Spleen (tissue), 7 donors: ENCODE measurements around the gene ABHD12.

Experiments
- POLR2A ChIP-seq, 3 donors: fragments of 450-650 bp; IDR thresholded peaks; one replicate each; pipeline ENCODE4 v1.5.1; 2017; ENCODE audit warnings: antibody characterized with exemption in 3 of 3, mild to moderate bottlenecking in 1 of 3
- POLR2AphosphoS5 ChIP-seq, 3 donors: sonication (generic); formaldehyde crosslinking; IDR thresholded peaks; one replicate each; pipeline ENCODE4 v1.5.1; 2017; ENCODE audit warnings: antibody characterized with exemption in 3 of 3
- TF ChIP-seq, protein P1 (sequence below), 11 experiments: fragments of 200-600 bp in 7 of 11; fragments of 450-650 bp in 4 of 11; sonication (generic) in 4 of 11; IDR thresholded peaks in 8 of 11; conservative IDR thresholded peaks in 3 of 11; 1 replicate in 7 of 11; 2 replicates in 4 of 11; pipeline versions ENCODE4 v1.4.0 to v1.8.0; 2016 to 2021; ENCODE audit warnings: antibody characterized with exemption in 11 of 11, inconsistent platforms in 4 of 11, mild to moderate bottlenecking in 1 of 11
- donor health status: DM: no; HTN: no; CAD: no; lungs with moderate emphysema.
- donor health status: DM: no; HTN: no; CAD: no.
- donor health status: DM: no; HTN: no; CAD: no.

DNA sequence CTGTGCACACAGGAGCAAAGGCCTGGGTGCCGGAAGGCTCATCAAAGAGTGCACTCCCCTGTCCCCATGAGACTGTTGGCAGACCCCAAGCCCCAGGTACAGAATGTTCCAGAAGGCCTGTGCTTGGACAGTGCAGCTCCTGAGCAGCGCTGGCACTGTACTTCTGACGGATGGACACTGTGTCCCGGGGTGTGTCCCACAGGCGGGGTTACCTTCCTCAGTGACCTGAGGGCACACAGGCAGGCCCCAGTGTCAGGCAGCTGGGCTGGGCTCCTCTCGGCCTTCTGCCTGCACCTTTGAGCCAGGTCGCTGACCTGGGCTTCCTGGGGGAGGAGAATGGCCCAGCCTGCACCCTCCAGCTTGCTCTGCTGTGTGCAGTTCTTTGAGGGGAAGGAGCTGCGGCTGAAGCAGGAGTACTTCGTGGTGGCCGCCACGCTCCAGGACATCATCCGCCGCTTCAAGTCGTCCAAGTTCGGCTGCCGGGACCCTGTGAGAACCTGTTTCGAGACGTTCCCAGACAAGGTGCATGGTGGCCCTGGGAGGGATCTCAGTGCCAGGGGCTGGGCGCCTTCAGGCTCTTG lies 112.6 kb downstream of the ABHD12 start:
- TF ChIP-seq, protein P1, sequence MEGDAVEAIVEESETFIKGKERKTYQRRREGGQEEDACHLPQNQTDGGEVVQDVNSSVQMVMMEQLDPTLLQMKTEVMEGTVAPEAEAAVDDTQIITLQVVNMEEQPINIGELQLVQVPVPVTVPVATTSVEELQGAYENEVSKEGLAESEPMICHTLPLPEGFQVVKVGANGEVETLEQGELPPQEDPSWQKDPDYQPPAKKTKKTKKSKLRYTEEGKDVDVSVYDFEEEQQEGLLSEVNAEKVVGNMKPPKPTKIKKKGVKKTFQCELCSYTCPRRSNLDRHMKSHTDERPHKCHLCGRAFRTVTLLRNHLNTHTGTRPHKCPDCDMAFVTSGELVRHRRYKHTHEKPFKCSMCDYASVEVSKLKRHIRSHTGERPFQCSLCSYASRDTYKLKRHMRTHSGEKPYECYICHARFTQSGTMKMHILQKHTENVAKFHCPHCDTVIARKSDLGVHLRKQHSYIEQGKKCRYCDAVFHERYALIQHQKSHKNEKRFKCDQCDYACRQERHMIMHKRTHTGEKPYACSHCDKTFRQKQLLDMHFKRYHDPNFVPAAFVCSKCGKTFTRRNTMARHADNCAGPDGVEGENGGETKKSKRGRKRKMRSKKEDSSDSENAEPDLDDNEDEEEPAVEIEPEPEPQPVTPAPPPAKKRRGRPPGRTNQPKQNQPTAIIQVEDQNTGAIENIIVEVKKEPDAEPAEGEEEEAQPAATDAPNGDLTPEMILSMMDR (IDR thresholded peaks at IDR 0.05 in 8 of 11, conservative IDR thresholded peaks at IDR 0.05 in 3 of 11) = no peak
- no peak for TF ChIP-seq POLR2A (IDR thresholded peaks at IDR 0.05)
- TF ChIP-seq POLR2AphosphoS5 (IDR thresholded peaks at IDR 0.05) = no peak
